Measurements from ENCODE around the gene INPP4B.
A peak's percentile ranks its signal among the peaks of the same experiment; 100 is the strongest.

INPP4B gene

DNA sequence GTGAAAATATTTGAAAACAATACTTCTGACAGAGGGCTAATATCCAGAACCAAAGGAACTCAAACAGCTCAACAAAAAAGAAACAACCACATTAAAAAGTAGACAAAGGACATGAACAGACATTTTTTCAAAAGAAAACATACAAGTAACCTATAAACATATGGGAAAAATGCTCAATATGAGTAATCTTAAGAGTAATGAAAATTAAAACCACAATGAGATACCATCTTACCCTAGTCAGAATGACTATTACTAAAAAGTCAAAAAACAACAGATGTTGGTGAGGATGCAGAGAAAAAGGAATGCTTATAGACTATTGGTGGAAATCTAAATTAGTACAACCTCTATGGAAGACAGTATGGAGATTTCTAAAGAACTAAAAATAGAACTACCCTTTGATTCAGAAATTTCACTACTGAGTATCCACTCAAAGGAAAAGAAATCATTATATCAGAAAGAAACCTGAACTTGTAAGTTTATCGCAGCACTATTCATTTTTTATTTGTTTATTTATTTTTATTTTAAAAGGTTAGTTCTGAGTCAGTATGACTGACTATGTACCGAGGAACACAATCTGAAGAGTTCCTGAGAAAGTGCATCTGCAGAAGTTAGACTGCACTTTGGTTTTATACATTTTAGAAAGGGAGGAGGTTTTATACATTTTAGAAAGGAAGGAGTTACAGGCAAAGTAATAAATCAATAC lies 231.3 kb downstream of the INPP4B start:
- no peak overlapping the region for H3K4me3 ChIP-seq (ENCODE audit: low read length)
- TF ChIP-seq CTCF (conservative IDR thresholded peaks at IDR 0.05; ENCODE audit: low read length) = no peak
- peak; percentile 55 for DNase-seq (ENCODE audit: low read depth)

- no peak for TF ChIP-seq CTCF (conservative IDR thresholded peaks at IDR 0.05; ENCODE audit: low read length)
- no peak overlapping the region for H3K4me3 ChIP-seq (ENCODE audit: low read length)
- DNase-seq (ENCODE audit: low read depth) = no peak
Measured at GRCh38 chr4:142607976-142608375, 238.1 kb downstream of the INPP4B start.

DNA sequence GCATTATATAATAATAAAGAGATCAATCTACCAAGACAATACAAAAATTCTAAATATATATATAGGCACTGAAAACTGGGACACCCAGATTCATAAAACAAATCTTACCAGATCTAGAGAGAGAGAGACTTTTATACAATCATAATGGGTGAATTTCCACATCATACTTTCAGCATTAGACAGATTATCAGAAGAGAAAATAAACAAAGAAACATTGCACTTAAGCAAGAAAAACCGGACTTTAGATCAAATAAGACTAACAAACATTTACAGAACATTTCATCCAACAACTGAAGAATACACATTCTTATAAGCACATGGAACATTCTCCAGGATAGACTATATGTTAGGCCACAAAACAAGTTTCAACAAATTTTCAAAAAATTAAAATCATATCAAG lies 245.1 kb downstream of the INPP4B start:
- DNase-seq (ENCODE audit: low read depth) = no peak
- no peak overlapping the region for H3K4me3 ChIP-seq (ENCODE audit: low read length)
- TF ChIP-seq CTCF (conservative IDR thresholded peaks at IDR 0.05; ENCODE audit: low read length) = no peak

DNA sequence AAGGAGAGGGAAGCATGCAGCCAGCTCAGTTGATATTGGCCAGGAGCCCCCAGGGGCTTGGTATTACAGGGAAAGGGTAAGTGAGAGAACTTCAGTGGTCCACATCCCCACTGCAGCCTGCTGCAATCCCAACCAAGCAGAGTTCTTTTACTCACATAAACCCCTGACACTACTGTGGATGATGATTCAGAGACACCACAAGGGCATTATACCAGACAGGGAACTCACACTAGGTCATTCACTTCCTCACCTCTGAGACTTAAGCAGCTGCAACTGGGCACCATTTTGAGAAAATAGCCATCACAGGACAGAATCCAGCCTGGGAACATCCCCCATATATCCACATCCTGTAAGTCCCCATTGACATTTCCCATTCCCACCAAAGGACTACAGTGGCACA lies 248.0 kb downstream of the INPP4B start:
- no peak for DNase-seq (ENCODE audit: low read depth)
- no peak for TF ChIP-seq CTCF (conservative IDR thresholded peaks at IDR 0.05; ENCODE audit: low read length)
- no peak overlapping the region for H3K4me3 ChIP-seq (ENCODE audit: low read length)

- DNase-seq (ENCODE audit: low read depth) = no peak
- TF ChIP-seq CTCF (conservative IDR thresholded peaks at IDR 0.05; ENCODE audit: low read length) = no peak
- no peak overlapping the region for H3K4me3 ChIP-seq (ENCODE audit: low read length)
Measured at GRCh38 chr4:142596595-142596994, 249.5 kb downstream of the INPP4B start.

DNA sequence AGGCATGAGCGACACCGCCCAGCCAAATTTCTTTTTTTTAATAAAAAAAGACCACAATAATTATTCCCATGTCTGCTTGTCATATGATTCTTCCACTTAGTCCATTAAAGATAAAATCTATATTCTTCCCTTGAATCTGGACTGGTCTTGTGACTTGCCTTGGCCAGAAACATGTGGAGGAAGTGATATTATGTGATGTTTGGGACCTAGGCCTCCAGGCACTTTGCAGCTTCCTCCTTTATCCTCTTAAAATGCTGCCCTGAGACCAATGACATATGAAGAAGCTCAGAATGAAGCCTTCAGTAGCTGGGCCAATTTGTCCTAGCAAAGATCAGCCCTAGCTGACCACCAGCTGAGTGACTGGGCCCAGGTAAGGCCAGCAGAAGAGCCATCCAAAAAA lies 250.0 kb downstream of the INPP4B start:
- no peak for TF ChIP-seq CTCF (conservative IDR thresholded peaks at IDR 0.05; ENCODE audit: low read length)
- no peak for DNase-seq (ENCODE audit: low read depth)
- no peak overlapping the region for H3K4me3 ChIP-seq (ENCODE audit: low read length)

DNA sequence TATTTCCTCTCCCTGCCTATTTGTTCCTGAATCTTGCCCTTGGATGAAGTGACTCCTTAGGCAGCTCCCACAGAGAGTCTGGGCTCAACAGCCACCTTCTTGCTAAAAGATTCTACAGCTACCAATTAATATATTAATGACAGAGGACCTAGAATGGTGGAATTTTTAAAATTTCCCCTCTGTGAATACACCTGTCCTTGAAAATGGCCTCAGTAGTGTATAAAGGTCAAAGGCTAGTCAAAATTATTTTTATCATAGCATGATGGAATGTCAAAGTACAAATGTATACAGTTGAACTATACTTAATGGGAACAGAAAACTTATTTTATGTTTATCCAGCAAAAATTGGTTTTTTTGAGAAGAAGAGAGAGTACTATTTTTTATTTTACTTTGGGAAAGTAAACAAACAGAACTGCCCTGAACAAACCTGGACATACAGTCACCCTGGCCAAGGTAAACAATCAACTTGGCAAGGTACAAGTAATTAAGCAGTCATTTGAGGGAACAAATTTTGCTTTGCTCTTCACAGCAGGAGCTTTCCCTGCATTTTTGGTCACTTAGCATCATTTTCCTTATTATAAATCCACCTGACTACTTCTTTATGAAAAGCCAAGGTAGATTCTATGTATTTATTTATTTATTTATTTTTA lies 250.8 kb downstream of the INPP4B start:
- no peak for DNase-seq (ENCODE audit: low read depth)

More for the DNA sequence above, 250.8 kb downstream of the INPP4B start:
- no peak overlapping the region for H3K4me3 ChIP-seq (ENCODE audit: low read length)
- no peak for TF ChIP-seq CTCF (conservative IDR thresholded peaks at IDR 0.05; ENCODE audit: low read length)
